ENCODE results near the gene PID1.

DNA sequence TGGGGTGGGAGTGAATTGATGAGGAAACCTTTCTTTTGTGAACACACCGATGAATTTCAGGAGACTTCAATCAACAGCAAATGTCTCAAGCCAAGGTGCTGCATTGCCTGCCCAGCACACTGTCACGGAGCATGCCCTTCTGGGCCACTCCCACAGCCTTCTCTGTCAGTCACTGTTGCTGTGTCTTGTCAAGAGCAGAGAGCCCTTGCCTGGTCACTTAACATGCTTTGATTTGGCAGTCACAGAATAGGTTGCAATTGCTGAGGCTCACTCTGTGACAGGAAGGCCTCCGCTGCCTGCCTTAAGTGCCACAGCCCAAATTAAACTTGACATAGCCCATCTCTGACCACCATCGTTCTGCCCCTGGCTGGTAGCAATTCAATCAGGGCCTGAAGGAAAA lies 225.4 kb downstream of the PID1 start:
- TF ChIP-seq, protein P1, sequence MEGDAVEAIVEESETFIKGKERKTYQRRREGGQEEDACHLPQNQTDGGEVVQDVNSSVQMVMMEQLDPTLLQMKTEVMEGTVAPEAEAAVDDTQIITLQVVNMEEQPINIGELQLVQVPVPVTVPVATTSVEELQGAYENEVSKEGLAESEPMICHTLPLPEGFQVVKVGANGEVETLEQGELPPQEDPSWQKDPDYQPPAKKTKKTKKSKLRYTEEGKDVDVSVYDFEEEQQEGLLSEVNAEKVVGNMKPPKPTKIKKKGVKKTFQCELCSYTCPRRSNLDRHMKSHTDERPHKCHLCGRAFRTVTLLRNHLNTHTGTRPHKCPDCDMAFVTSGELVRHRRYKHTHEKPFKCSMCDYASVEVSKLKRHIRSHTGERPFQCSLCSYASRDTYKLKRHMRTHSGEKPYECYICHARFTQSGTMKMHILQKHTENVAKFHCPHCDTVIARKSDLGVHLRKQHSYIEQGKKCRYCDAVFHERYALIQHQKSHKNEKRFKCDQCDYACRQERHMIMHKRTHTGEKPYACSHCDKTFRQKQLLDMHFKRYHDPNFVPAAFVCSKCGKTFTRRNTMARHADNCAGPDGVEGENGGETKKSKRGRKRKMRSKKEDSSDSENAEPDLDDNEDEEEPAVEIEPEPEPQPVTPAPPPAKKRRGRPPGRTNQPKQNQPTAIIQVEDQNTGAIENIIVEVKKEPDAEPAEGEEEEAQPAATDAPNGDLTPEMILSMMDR (IDR thresholded peaks at IDR 0.05), result no peak
- no peak for TF ChIP-seq EP300 (IDR thresholded peaks at IDR 0.05)
